ENCODE data around the gene SMARCA2. TPM values are rescaled to one million over a fixed set of nuclear protein-coding genes. Genes with fewer than 3 reads are reported as not detected.
A peak's percentile ranks its signal among the peaks of the same experiment; 100 is the strongest.

SMARCA2 gene
- total RNA-seq, 1 donor from 2014 or later: 96.2 TPM

DNA sequence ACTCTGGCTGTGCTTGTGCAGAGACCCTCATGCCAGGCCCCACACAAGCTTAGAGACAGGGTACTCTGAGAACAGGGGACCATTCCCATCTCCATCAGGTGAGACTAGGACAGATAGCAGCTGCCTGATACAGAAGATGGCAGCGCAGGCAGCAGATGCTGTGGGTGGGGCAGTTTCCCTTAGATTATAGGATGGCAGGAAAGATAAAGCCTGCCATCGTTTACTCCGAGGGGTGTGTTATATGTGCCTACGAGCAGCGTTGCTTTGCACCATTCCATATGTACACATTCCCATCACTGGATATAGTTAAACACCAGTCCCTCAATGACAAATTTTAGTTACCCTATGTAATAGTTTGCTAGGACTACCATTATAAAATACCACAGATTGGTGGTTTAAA is 135.2 kb downstream of the SMARCA2 start:
- no peak for TF ChIP-seq CTCF (IDR thresholded peaks at IDR 0.05; ENCODE audit: unreplicated experiment)
- DNase-seq (ENCODE audit: low spot score in 2 of 2, unreplicated experiment in 2 of 2): no peak
- Mint-ChIP-seq H3K4me1 (peaks cover 16% of the 10 kb centered on the region), H3K4me3 (no peak overlapping the region), H3K27me3 (ENCODE audit: low read depth) (no peaks in the 10 kb centered on the region), H3K36me3 (peaks cover 26% of the 10 kb centered on the region), H3K9me3 (peaks cover 4% of the 10 kb centered on the region), H3K27ac (no peak overlapping the region)

DNA sequence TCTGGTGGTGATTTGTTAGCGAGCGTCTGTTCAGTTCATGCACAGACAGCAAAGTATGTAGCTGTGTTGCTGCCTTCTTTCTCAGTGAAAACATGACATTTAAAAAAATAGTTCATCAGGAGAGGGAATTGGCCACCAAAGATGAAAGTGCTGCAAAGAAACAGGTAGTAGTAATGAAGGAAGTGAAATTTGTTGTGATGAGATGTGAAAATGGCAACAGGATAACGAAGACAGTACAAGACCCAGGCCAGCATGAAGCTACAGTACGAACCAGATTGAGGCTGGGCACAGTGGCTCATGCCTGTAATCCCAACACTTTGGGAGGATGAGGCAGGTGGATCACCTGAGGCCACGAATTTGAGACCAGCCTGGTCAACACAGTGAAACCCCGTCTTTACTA is 136.0 kb downstream of the SMARCA2 start:
- TF ChIP-seq CTCF (IDR thresholded peaks at IDR 0.05; ENCODE audit: unreplicated experiment): no peak
- Mint-ChIP-seq H3K4me3 (no peak overlapping the region), H3K9me3 (peaks cover 4% of the 10 kb centered on the region), H3K27ac (no peak overlapping the region), H3K4me1 (peaks cover 21% of the 10 kb centered on the region), H3K27me3 (ENCODE audit: low read depth) (no peaks in the 10 kb centered on the region), H3K36me3 (peaks cover 26% of the 10 kb centered on the region)
- DNase-seq (ENCODE audit: low spot score in 2 of 2, unreplicated experiment in 2 of 2): no peak

- Mint-ChIP-seq H3K4me1 (peaks cover 31% of the 10 kb centered on the region), H3K4me3 (no peak overlapping the region), H3K9me3 (peaks cover 4% of the 10 kb centered on the region), H3K27ac (peak overlapping the region; percentile 32), H3K27me3 (ENCODE audit: low read depth) (no peaks in the 10 kb centered on the region), H3K36me3 (peaks cover 22% of the 10 kb centered on the region)
- TF ChIP-seq CTCF (IDR thresholded peaks at IDR 0.05; ENCODE audit: unreplicated experiment): no peak
- no peak for DNase-seq (ENCODE audit: low spot score in 2 of 2, unreplicated experiment in 2 of 2)
Observed at GRCh38 chr9:2152966-2153629, 138.0 kb downstream of the SMARCA2 start.

GRCh38 chr9:2153630-2154217 is 138.6 kb downstream of the SMARCA2 start:
- H3K4me3 Mint-ChIP-seq: no peak overlapping the region
- peaks cover 3% of the 10 kb centered on the region for H3K9me3 Mint-ChIP-seq
- TF ChIP-seq CTCF (IDR thresholded peaks at IDR 0.05; ENCODE audit: unreplicated experiment): no peak
- H3K36me3 Mint-ChIP-seq: peaks cover 20% of the 10 kb centered on the region
- peak overlapping the region; percentile 10 for H3K27ac Mint-ChIP-seq
- H3K27me3 Mint-ChIP-seq (ENCODE audit: low read depth): no peaks in the 10 kb centered on the region
- DNase-seq (ENCODE audit: low spot score in 2 of 2, unreplicated experiment in 2 of 2): no peak
- peaks cover 36% of the 10 kb centered on the region for H3K4me1 Mint-ChIP-seq

DNA sequence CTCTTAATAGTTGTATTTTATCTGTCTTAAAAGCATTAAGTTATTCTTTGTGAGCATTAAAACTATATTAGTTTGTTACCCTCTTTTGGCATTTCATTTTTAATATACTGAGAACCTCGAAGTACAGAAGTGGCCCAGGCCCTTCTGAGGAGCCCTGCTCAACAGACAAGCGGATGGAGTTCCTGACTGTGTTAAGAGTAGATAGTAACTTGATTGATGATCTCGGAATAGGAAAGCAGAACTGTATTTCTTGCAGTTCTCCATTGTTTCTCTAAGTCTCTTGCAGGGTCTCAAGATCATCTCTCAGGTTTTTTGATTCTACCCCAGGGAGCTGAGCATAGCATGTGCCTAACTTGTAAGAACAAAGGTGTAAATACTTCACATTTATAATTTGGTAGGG is 139.6 kb downstream of the SMARCA2 start:
- no peak for DNase-seq (ENCODE audit: low spot score in 2 of 2, unreplicated experiment in 2 of 2)
- H3K4me1 Mint-ChIP-seq: peaks cover 44% of the 10 kb centered on the region
- no peaks in the 10 kb centered on the region for H3K9me3 Mint-ChIP-seq
- H3K27me3 Mint-ChIP-seq (ENCODE audit: low read depth): no peaks in the 10 kb centered on the region
- no peak for TF ChIP-seq CTCF (IDR thresholded peaks at IDR 0.05; ENCODE audit: unreplicated experiment)
- H3K4me3 Mint-ChIP-seq: no peak overlapping the region
- no peak overlapping the region for H3K27ac Mint-ChIP-seq
- peaks cover 17% of the 10 kb centered on the region for H3K36me3 Mint-ChIP-seq
